T47D (cell line): ENCODE results near the gene PGGT1B.

Source experiments
- DNase-seq, 2 experiments: peaks; one replicate each; pipeline versions ENCODE4 v3.0.0 to v3.0.0-alpha.2; 2011 to 2012; ENCODE audit warnings: low read depth in 1 of 2, low spot score in 1 of 2
- JUND ChIP-seq: IDR thresholded peaks from 2 replicates; pipeline ENCODE4 v1.6.1; 2012; ENCODE audit warnings: low read depth
- in situ Hi-C: cut with HindIII; loops from 2 replicates; pipeline ENCODE4 v1.10.0; 2016; ENCODE audit warnings: low sequenced_read_pairs, low pct_unique_long_range_greater_than_20kb

PGGT1B gene

GRCh38 chr5:115166744-115167393, 95.8 kb downstream of the PGGT1B start:
- no peak for DNase-seq
- in situ Hi-C loops = no loop called here
- no peak for TF ChIP-seq JUND

- DNase-seq = no peak
- TF ChIP-seq JUND = no peak
- in situ Hi-C loops = no loop called here
These were observed 96.9 kb downstream of the PGGT1B start for GRCh38 chr5:115165790-115166189.

- DNase-seq = no peak
- in situ Hi-C loops = no loop called here
- TF ChIP-seq JUND = no peak
These were observed 101.7 kb downstream of the PGGT1B start for GRCh38 chr5:115160975-115161475.
